Measurements from ENCODE around the gene CST5. TPM values are rescaled to one million over a fixed set of nuclear protein-coding genes. Genes with fewer than 3 reads are reported as not detected.

CST5 gene
- polyA plus RNA-seq, 1 donor (not counting 4 experiments of a cell fraction or from before 2014, with no cell fraction given), result not detected

DNA sequence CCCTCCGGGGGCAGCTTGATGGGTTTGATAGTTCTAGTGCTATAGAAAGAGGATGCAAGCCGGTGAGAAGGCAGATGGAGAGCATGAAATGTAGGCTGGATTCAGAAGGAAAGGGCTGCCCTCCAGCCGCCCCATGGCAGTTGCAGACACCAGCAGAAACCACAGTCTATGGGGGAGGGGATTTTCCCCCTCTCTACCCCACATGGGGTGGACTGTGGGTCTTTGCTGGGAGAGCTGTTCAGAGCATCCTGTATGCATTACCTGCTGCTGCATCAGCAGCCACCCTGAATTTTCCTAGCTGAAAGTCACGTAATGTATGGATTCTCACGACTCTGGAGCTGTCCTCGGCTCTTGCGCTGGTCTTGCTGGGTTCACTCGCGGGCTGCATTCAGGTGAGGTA, 48.8 kb upstream of the CST5 start:
- FAIRE-seq (no peak), DNase-seq (ENCODE audit: low read depth, low spot score) (no peak)
- H3K4me1 ChIP-seq (ENCODE audit: control insufficient read depth, extremely low read depth, insufficient read depth, low read length), result no peaks in the 10 kb centered on the region
- no peak overlapping the region for H3K27ac ChIP-seq (ENCODE audit: control insufficient read depth, insufficient read depth, low read length)
- H3K79me2 ChIP-seq (ENCODE audit: control insufficient read depth, insufficient read depth, low read length), result no peaks in the 10 kb centered on the region
- no peak overlapping the region for H3K9ac ChIP-seq (ENCODE audit: control insufficient read depth, extremely low read depth, insufficient read depth, low read length)
- H2AFZ ChIP-seq (ENCODE audit: control insufficient read depth, low read length), result no peak overlapping the region
- no peaks in the 10 kb centered on the region for H3K27me3 ChIP-seq (ENCODE audit: control insufficient read depth, extremely low read depth, insufficient read depth, low read length)
- no peaks in the 10 kb centered on the region for H3K9me1 ChIP-seq (ENCODE audit: control insufficient read depth, extremely low read depth, insufficient read depth, low read length)
- TF ChIP-seq, protein P1, sequence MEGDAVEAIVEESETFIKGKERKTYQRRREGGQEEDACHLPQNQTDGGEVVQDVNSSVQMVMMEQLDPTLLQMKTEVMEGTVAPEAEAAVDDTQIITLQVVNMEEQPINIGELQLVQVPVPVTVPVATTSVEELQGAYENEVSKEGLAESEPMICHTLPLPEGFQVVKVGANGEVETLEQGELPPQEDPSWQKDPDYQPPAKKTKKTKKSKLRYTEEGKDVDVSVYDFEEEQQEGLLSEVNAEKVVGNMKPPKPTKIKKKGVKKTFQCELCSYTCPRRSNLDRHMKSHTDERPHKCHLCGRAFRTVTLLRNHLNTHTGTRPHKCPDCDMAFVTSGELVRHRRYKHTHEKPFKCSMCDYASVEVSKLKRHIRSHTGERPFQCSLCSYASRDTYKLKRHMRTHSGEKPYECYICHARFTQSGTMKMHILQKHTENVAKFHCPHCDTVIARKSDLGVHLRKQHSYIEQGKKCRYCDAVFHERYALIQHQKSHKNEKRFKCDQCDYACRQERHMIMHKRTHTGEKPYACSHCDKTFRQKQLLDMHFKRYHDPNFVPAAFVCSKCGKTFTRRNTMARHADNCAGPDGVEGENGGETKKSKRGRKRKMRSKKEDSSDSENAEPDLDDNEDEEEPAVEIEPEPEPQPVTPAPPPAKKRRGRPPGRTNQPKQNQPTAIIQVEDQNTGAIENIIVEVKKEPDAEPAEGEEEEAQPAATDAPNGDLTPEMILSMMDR (optimal IDR thresholded peaks at IDR 0.05 in 1 of 3, IDR thresholded peaks at IDR 0.05 in 1 of 3, conservative IDR thresholded peaks at IDR 0.05 in 1 of 3; ENCODE audit: extremely low read depth in 1 of 3, insufficient read depth in 2 of 3, low read length in 3 of 3), result no peak
- no peak for TF ChIP-seq EZH2 (IDR thresholded peaks at IDR 0.05; ENCODE audit: low read length)
- H3K9me3 ChIP-seq (ENCODE audit: control insufficient read depth, low read depth, low read length), result no peaks in the 10 kb centered on the region
- dilution Hi-C loops (cut with MboI; ENCODE audit: extremely low pct_ligation_motif_present, low sequenced_read_pairs), result no loop called here
- H3K4me2 ChIP-seq (ENCODE audit: control insufficient read depth, extremely low read depth, insufficient read depth, low read depth, low read length), result no peak overlapping the region
- H4K20me1 ChIP-seq (ENCODE audit: control insufficient read depth, extremely low read depth, insufficient read depth, low read length), result peaks cover 3% of the 10 kb centered on the region
- H3K4me3 ChIP-seq (ENCODE audit: control insufficient read depth in 2 of 3, extremely low read depth in 1 of 3, insufficient read depth in 2 of 3, low read depth in 1 of 3, low read length in 3 of 3), result no peak overlapping the region
- no peaks in the 10 kb centered on the region for H3K36me3 ChIP-seq (ENCODE audit: control insufficient read depth in 2 of 2, extremely low read depth in 1 of 2, insufficient read depth in 2 of 2, low read length in 2 of 2)

DNA sequence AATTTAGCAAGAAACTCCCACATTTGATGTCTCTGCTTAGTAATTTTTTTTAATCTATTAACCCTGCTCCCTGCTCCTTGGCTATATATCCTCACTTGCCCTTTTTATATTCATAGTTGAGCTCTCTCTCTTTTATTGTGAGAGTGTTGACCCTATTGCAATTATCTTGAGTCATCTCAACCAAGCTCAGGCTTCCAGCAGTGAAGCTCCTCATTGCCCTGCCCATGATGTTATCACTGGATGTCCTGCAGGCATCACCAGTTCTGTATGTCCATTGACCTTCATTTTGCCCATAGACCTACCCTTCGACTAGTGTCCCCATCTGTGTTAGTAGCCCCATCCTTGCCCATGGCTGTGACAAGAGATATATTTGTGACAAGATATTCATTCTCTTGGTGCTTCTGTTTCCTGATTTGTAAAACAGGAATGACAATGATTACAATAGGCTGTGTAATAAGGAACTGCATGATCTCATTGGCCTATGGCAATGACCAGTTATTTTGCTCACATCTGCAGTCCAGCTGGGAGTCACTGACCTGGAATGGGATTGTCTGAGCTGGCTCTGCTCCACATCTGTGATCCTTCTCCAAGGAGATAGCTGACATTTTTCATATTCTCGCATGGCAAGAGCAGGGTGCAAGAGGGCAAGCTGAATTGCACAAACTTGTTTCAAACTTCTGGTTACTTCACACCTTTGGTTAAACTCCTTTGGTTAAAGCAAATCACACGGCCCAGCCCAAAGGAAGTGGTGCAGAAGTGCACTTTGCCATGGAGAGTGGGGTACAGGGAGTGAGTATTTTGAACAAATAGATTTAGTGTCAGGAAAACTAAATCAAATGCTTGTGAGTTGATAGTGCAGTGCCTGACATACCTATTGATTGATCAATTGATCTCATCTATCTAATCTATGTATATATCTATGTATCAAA, 47.7 kb upstream of the CST5 start:
- Histone ChIP-seq H3K27me3 (ENCODE audit: control insufficient read depth, extremely low read depth, insufficient read depth, low read length) (peaks cover 3% of the 10 kb centered on the region), H4K20me1 (ENCODE audit: control insufficient read depth, extremely low read depth, insufficient read depth, low read length) (peaks cover 3% of the 10 kb centered on the region), H2AFZ (ENCODE audit: control insufficient read depth, low read length) (no peak overlapping the region), H3K9me3 (ENCODE audit: control insufficient read depth, low read depth, low read length) (no peaks in the 10 kb centered on the region), H3K4me3 (ENCODE audit: control insufficient read depth in 2 of 3, extremely low read depth in 1 of 3, insufficient read depth in 2 of 3, low read depth in 1 of 3, low read length in 3 of 3) (no peak overlapping the region), H3K79me2 (ENCODE audit: control insufficient read depth, insufficient read depth, low read length) (no peaks in the 10 kb centered on the region), H3K4me2 (ENCODE audit: control insufficient read depth, extremely low read depth, insufficient read depth, low read depth, low read length) (no peak overlapping the region), H3K9me1 (ENCODE audit: control insufficient read depth, extremely low read depth, insufficient read depth, low read length) (no peaks in the 10 kb centered on the region), H3K27ac (ENCODE audit: control insufficient read depth, insufficient read depth, low read length) (no peak overlapping the region), H3K9ac (ENCODE audit: control insufficient read depth, extremely low read depth, insufficient read depth, low read length) (no peak overlapping the region), H3K36me3 (ENCODE audit: control insufficient read depth in 2 of 2, extremely low read depth in 1 of 2, insufficient read depth in 2 of 2, low read length in 2 of 2) (no peaks in the 10 kb centered on the region), H3K4me1 (ENCODE audit: control insufficient read depth, extremely low read depth, insufficient read depth, low read length) (no peaks in the 10 kb centered on the region)
- dilution Hi-C loops (cut with MboI; ENCODE audit: extremely low pct_ligation_motif_present, low sequenced_read_pairs), result no loop called here
- no peak for TF ChIP-seq EZH2 (IDR thresholded peaks at IDR 0.05; ENCODE audit: low read length)
- TF ChIP-seq, protein P1 (optimal IDR thresholded peaks at IDR 0.05 in 1 of 3, IDR thresholded peaks at IDR 0.05 in 1 of 3, conservative IDR thresholded peaks at IDR 0.05 in 1 of 3; ENCODE audit: extremely low read depth in 1 of 3, insufficient read depth in 2 of 3, low read length in 3 of 3), result no peak
- FAIRE-seq, result no peak
- DNase-seq (ENCODE audit: low read depth, low spot score), result no peak

All from keratinocyte (primary cell).